NCI-H510A treated with DMSO at 0.1 percent for 48 hours (cell line): ENCODE data around the gene MRPS35.
"Not testable (repeated sequence)": the region's sequence is repeated elsewhere in the genome, so short reads cannot be mapped to it uniquely, and the experiment has no call there.

Source experiments
- DNase-seq: peaks from one replicate; lab custom pipeline; 2025; lab: John Stamatoyannopoulos, UW

The MRPS35 gene

GRCh38 chr12:27709212-27709931 is 1.3 kb upstream of the MRPS35 start:
- no peak for DNase-seq

GRCh38 chr12:27709932-27710591 is 570 bp upstream of the MRPS35 start:
- DNase-seq, result peak; percentile 43

- DNase-seq, result peak; percentile 21
Observed at GRCh38 chr12:27711317-27711682, 668 bp downstream of the MRPS35 start.

- no peak for DNase-seq
Observed at GRCh38 chr12:27711967-27712366, 1.3 kb downstream of the MRPS35 start.

GRCh38 chr12:27723212-27723611 is 12.6 kb downstream of the MRPS35 start:
- no peak for DNase-seq

GRCh38 chr12:27730097-27730588 is 19.5 kb downstream of the MRPS35 start:
- no peak for DNase-seq

GRCh38 chr12:27732281-27732680 is 21.6 kb downstream of the MRPS35 start:
- DNase-seq, result no peak

GRCh38 chr12:27733052-27733656 is 22.5 kb downstream of the MRPS35 start:
- peak; percentile 31 for DNase-seq

- DNase-seq, result no peak
Observed at GRCh38 chr12:27733791-27734190, 23.2 kb downstream of the MRPS35 start.

GRCh38 chr12:27734321-27734720 is 23.7 kb downstream of the MRPS35 start:
- not testable (repeated sequence) for DNase-seq

- DNase-seq, result no peak
Observed at GRCh38 chr12:27743601-27744000, 33.0 kb downstream of the MRPS35 start.

- not testable (repeated sequence) for DNase-seq
Observed at GRCh38 chr12:27745734-27746133, 35.1 kb downstream of the MRPS35 start.

- no peak for DNase-seq
Observed at GRCh38 chr12:27747111-27747820, 36.6 kb downstream of the MRPS35 start.

- DNase-seq, result peak; percentile 36
Observed at GRCh38 chr12:27751386-27752047, 40.9 kb downstream of the MRPS35 start.

- peak; percentile 10 for DNase-seq
Observed at GRCh38 chr12:27754795-27755194, 44.2 kb downstream of the MRPS35 start.

GRCh38 chr12:27756670-27757195 is 46.1 kb downstream of the MRPS35 start:
- no peak for DNase-seq

GRCh38 chr12:27762757-27763156 is 52.1 kb downstream of the MRPS35 start:
- no peak for DNase-seq

- no peak for DNase-seq
Observed at GRCh38 chr12:27766587-27766986, 56.0 kb downstream of the MRPS35 start.

- DNase-seq, result no peak
Observed at GRCh38 chr12:27769142-27769673, 58.6 kb downstream of the MRPS35 start.

- DNase-seq, result no peak
Observed at GRCh38 chr12:27771481-27772327, 61.1 kb downstream of the MRPS35 start.
